Vagina (tissue), 2 donors: ENCODE data around the gene CISD3. TPM values are rescaled to one million over a fixed set of nuclear protein-coding genes. Genes with fewer than 3 reads are reported as not detected.

Experiments used
- DNase-seq, 2 donors: peaks; one replicate each; pipeline ENCODE4 v3.0.0-alpha.2; 2017; ENCODE audit errors: extremely low spot score in 2 of 2
- H3K27ac ChIP-seq: fragments of 200-600 bp; sonication (generic); one replicate; pipeline ENCODE4 v1.5.1; 2019
- H3K27me3 ChIP-seq: fragments of 200-600 bp; sonication (generic); one replicate; pipeline ENCODE4 v1.5.1; 2019
- H3K36me3 ChIP-seq, 2 donors: fragments of 200-600 bp; sonication (generic); one replicate each; pipeline ENCODE4 v1.5.1; 2017 to 2019
- H3K4me1 ChIP-seq: fragments of 200-600 bp; sonication (generic); one replicate; pipeline ENCODE4 v1.5.1; 2019
- H3K4me3 ChIP-seq, 2 donors: fragments of 200-600 bp; sonication (generic); 1 replicate in 1 of 2; 2 replicates in 1 of 2; pipeline ENCODE4 v1.5.1; 2016 to 2019
- H3K9me3 ChIP-seq: fragments of 200-600 bp; sonication (generic); one replicate; pipeline ENCODE4 v1.5.1; 2019
- CTCF ChIP-seq, 3 experiments: fragments of 450-650 bp in 2 of 3; fragments of 200-600 bp in 1 of 3; sonication (generic) in 1 of 3; IDR thresholded peaks; one replicate each; pipeline ENCODE4 v1.5.1; 2017 to 2019; ENCODE audit warnings: antibody characterized with exemption in 3 of 3, mild to moderate bottlenecking in 2 of 3, moderate library complexity in 2 of 3
- POLR2A ChIP-seq, 2 donors: fragments of 450-650 bp; IDR thresholded peaks; one replicate each; pipeline ENCODE4 v1.6.1; 2017; ENCODE audit warnings: antibody characterized with exemption in 2 of 2, mild to moderate bottlenecking in 2 of 2, moderate library complexity in 2 of 2
- POLR2AphosphoS5 ChIP-seq, 2 donors: sonication (generic); formaldehyde crosslinking; IDR thresholded peaks; one replicate each; pipeline ENCODE4 v1.9.0; 2017; ENCODE audit warnings: antibody characterized with exemption in 2 of 2, mild to moderate bottlenecking in 2 of 2, low read depth in 1 of 2; ENCODE audit not compliant: insufficient read depth in 1 of 2
- intact Hi-C: fragments of 100-400 bp; cut with DNase I; formaldehyde crosslinking; loops from one replicate; pipeline ENCODE4 v1.15.1; 2023
- total RNA-seq: library from RNA; depleted of rRNA; stranded (reverse); fragments of >200 nt; gene quantifications from one replicate; pipeline ENCODE4 v1.2.3, GENCODE V29; 2016

Gene CISD3
- total RNA-seq, 1 donor from 2014 or later = 12.8 TPM

- H3K27ac ChIP-seq = peak overlapping the region; percentile 81
- peaks cover 62% of the 10 kb centered on the region for H3K4me1 ChIP-seq
- H3K27me3 ChIP-seq = no peaks in the 10 kb centered on the region
- H3K9me3 ChIP-seq = no peaks in the 10 kb centered on the region
- TF ChIP-seq POLR2AphosphoS5 (IDR thresholded peaks at IDR 0.05; ENCODE audit: insufficient read depth in 1 of 2, low read depth in 1 of 2) (no peak), POLR2A (IDR thresholded peaks at IDR 0.05) (no peak), CTCF (IDR thresholded peaks at IDR 0.05) (no peak)
- peaks cover 0 to 23% of the 10 kb centered on the region in 2 donors for H3K36me3 ChIP-seq
- peak overlapping the region; percentile 83 to 91 for H3K4me3 ChIP-seq
- intact Hi-C loops = loop anchor here (5.0 kb wide), 1 partner anchor 45 kb away; the partner anchor contains the start of gene PIP4K2B
- no peak for DNase-seq
Observed at GRCh38 chr17:38751808-38752307, 21.7 kb downstream of the CISD3 start.

- peak within 1 kb of the TSS; percentile 83 to 91 for H3K4me3 ChIP-seq
- H3K4me1 ChIP-seq = peaks cover 56% of the 10 kb centered on the region
- peak in 1 of 2 donors; percentile 100 for DNase-seq
- H3K27ac ChIP-seq = peak within 1 kb of the TSS; percentile 81
- H3K36me3 ChIP-seq = peaks cover 0 to 28% of the 10 kb centered on the region in 2 donors
- TF ChIP-seq POLR2AphosphoS5 (IDR thresholded peaks at IDR 0.05; ENCODE audit: insufficient read depth in 1 of 2, low read depth in 1 of 2) (peak; percentile 84 to 98), CTCF (IDR thresholded peaks at IDR 0.05) (peak in 1 of 3 experiments; percentile 9), POLR2A (IDR thresholded peaks at IDR 0.05) (no peak)
- intact Hi-C loops = loop anchor here (5.0 kb wide), 1 partner anchor 45 kb away; the partner anchor contains the start of gene PIP4K2B
- H3K9me3 ChIP-seq = no peaks in the 10 kb centered on the region
- H3K27me3 ChIP-seq = no peaks in the 10 kb centered on the region
Observed at GRCh38 chr17:38752308-38753070, 22.3 kb downstream of the CISD3 start, which contains the start of gene PSMB3. PSMB3 (plus strand) TSS chr17:38752741; CDS start chr17:38752827, 86 bp downstream.

GRCh38 chr17:38753071-38753506 lies 22.9 kb downstream of the CISD3 start:
- TF ChIP-seq POLR2A (IDR thresholded peaks at IDR 0.05) = no peak
- no peak for TF ChIP-seq CTCF (IDR thresholded peaks at IDR 0.05)
- no peak for TF ChIP-seq POLR2AphosphoS5 (IDR thresholded peaks at IDR 0.05; ENCODE audit: insufficient read depth in 1 of 2, low read depth in 1 of 2)
- Histone ChIP-seq H3K4me1 (peaks cover 52% of the 10 kb centered on the region), H3K4me3 (peak overlapping the region; percentile 83 to 91), H3K36me3 (peaks cover 0 to 34% of the 10 kb centered on the region in 2 donors), H3K27ac (peak overlapping the region; percentile 81), H3K27me3 (no peaks in the 10 kb centered on the region), H3K9me3 (no peaks in the 10 kb centered on the region)
- intact Hi-C loops = loop anchor here (5.0 kb wide), 1 partner anchor 44 kb away; the partner anchor contains the start of gene PIP4K2B
- no peak for DNase-seq

DNA sequence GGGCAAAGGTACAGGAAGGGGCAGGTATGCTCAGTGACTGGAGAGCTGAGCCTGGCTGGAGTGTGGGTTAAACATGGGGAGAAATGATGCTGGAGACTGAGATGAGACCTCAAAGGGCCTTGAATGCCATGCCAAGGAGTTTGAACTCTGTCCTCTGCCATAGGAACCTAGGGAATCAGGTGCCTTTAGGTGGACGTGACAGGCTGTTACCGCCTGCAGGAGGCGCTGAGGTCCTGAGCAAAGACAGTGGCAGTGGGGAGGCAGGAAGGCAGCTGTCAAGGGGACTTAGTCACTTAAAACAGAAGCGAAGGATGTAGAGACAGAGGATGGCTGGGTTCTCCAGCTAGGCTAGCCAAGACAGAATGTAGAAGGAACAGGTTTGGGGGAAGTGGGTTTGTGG lies 31.5 kb downstream of the CISD3 start:
- no peak for TF ChIP-seq POLR2AphosphoS5 (IDR thresholded peaks at IDR 0.05; ENCODE audit: insufficient read depth in 1 of 2, low read depth in 1 of 2)
- TF ChIP-seq CTCF (IDR thresholded peaks at IDR 0.05) = no peak
- no peak for TF ChIP-seq POLR2A (IDR thresholded peaks at IDR 0.05)
- H3K36me3 ChIP-seq = peaks cover 0 to 85% of the 10 kb centered on the region in 2 donors
- no peak for DNase-seq
- no peak overlapping the region for H3K27ac ChIP-seq
- no peaks in the 10 kb centered on the region for H3K4me1 ChIP-seq
- no peaks in the 10 kb centered on the region for H3K9me3 ChIP-seq
- H3K27me3 ChIP-seq = no peaks in the 10 kb centered on the region
- intact Hi-C loops = no loop called here
- H3K4me3 ChIP-seq = no peak overlapping the region
